Measurements from ENCODE around the gene GDNF. TPM values are rescaled to one million over a fixed set of nuclear protein-coding genes. Genes with fewer than 3 reads are reported as not detected.
A peak's percentile ranks its signal among the peaks of the same experiment; 100 is the strongest.
"Not testable (repeated sequence)": the region's sequence is repeated elsewhere in the genome, so short reads cannot be mapped to it uniquely, and the experiment has no call there.

GDNF gene
- total RNA-seq, 1 experiment from 2014 or later, result 2.2 TPM

DNA sequence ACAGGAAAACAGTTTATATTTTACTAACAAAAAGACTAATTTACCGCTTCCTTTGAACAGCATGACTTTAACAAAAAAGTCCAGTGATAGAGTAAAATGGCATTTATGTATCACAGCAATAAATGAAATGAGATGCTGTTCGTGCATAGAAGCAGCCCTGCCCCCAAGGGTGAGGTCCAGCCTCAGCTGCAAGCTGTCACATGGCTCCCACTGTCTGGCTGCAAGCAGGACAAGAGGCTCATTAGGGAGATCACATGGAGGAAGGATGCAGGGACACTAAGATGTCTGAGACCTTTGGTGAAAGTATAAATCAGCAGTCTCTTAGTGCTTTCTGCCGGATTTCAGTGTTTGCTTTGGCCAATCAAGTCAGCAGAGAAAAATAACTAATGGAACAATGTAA, 23.0 kb downstream of the GDNF start:
- peak; percentile 39 for DNase-seq (ENCODE audit: low read depth)

- no peak for DNase-seq (ENCODE audit: low read depth)
Measured at GRCh38 chr5:37816331-37816730, 23.5 kb downstream of the GDNF start.

DNA sequence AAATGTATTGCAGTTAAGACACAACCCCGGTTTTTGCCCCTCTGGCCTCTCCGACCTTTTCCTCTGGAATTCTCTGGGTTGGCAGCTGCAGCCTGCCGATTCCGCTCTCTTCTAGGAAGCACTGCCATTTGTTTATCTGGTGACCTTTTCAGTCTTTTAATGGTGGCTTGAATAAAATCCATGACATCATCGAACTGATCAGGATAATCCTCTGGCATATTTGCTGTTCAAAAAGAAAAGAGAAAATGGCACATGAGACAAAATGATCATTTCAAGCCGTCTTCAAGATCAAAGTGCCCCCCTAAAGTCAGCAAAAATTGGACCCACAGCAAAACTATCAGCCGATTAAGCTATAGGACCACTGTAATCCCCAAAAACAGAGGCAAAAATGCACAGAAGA, 23.9 kb downstream of the GDNF start:
- no peak for DNase-seq (ENCODE audit: low read depth)

- peak; percentile 97 for DNase-seq (ENCODE audit: low read depth)
Measured at GRCh38 chr5:37814699-37815098, 25.1 kb downstream of the GDNF start.

GRCh38 chr5:37812365-37812764, 27.5 kb downstream of the GDNF start:
- DNase-seq (ENCODE audit: low read depth), result peak; percentile 31

DNA sequence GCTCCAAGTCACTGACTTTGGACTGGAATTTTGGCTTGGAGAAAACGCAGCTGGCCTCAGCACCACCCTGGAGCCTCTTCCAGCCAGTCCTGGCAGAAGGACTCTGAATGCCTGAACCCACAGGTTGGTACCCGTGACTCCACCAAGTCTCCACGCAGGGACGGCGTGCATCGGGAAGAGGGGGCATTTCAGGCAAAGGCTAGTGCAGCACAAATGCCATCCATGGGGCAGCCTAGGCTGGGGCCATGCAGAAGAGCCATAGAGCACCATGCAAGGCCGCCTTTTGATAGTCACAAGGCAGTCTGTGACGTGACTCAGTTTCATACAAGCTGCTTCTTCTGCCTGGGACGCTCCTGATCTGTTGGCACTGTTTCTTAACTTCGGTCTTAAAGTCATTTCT, 28.0 kb downstream of the GDNF start:
- DNase-seq (ENCODE audit: low read depth), result no peak

DNA sequence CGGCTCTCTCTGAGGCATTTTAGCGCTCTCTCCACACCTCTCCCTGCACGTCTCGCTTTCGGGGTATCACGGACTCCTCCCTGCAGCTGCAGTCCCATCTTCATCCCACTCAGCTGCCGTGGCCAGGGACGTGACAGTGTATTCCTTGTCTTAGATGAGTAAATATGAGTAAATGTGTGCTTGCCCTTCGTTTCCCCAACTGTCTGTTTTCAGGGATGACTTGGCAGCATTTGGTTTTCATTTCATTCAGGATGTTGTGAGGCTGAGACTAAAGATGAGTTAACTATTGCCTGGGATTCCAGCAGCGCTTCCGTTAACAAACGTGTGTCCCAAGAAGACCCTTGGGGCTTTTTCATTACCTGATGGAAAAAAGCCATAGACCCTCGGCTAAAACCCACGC, 29.5 kb downstream of the GDNF start:
- peak; percentile 85 for DNase-seq (ENCODE audit: low read depth)

DNA sequence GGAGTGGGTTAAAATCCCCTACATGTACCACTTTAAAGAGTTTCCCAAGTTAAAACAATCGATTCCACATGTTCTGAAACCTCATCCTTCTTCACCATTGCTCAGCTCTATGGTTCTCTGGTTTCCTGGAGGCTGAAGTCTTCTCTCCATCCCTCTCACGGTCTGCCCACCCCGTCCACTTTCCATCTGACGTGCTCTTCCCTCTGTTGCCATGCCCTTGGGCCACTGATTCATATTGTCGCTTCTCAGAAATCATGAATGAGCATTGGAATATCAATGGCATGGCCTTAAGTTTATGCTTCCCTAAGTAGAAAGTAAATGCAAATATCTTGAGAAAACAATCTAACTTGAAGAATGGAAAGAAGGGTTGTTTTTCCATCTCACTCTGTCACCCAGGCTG, 30.9 kb downstream of the GDNF start:
- DNase-seq (ENCODE audit: low read depth), result peak; percentile 67

- DNase-seq (ENCODE audit: low read depth), result no peak
Measured at GRCh38 chr5:37807621-37808301, 32.1 kb downstream of the GDNF start.

- DNase-seq (ENCODE audit: low read depth), result no peak
Measured at GRCh38 chr5:37807015-37807414, 32.8 kb downstream of the GDNF start.

DNA sequence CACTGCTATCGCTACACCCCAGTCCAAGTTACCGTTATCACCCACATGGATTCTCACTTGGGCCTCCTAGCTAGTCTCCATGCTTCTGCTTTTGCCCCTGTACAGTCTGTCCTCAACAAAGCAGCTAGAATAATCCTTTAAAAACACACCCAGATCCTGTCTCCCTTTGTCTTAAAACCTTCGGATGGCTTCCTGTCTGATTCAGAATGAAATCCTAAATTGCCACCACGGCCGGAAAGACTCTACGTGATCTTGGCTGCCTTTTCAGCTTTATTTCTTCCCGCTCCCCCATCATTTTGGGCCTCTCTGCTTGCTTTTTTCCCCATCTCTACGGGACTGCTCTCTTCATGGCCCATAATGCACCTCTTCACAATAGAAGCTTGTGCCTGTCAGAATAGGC, 33.4 kb downstream of the GDNF start:
- no peak for DNase-seq (ENCODE audit: low read depth)

DNA sequence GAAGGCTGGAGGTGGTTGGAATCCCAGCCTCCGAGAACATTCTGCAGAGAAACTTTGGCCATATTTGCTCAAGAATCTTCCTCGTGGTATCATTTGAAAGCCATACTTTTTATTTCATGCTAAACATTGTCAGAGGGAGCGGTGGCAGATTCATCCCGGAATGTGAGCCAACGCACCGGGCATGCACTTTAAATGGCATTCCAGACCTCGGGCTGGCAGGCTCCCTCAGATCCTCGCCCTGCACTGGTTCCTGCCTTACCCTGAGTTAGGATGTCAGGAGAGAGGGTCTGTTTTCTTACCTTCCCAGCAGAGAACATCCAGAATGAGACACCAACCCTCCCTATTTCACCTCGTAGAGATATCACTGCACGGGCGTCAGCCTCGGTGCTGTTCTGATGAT, 33.8 kb downstream of the GDNF start:
- no peak for DNase-seq (ENCODE audit: low read depth)

DNA sequence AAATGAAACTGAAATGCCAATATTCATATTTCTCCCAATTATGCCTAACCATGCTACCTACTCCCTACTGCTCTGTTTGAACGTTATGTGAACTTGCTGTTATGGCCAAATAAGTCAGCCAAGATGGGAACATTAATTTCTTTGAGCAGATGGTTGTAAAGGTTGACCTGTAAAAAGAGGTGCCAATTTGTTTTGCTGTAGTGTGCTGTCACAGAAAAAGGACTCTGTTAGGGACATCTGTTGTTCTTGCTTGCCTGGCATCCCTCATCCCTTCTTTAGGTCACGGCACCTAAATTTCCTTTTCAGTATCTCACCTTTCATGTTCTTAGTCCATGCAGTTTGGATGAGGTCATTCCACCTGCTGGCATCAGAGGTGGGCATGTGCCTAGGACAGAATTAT, 35.4 kb downstream of the GDNF start:
- DNase-seq (ENCODE audit: low read depth), result no peak

DNA sequence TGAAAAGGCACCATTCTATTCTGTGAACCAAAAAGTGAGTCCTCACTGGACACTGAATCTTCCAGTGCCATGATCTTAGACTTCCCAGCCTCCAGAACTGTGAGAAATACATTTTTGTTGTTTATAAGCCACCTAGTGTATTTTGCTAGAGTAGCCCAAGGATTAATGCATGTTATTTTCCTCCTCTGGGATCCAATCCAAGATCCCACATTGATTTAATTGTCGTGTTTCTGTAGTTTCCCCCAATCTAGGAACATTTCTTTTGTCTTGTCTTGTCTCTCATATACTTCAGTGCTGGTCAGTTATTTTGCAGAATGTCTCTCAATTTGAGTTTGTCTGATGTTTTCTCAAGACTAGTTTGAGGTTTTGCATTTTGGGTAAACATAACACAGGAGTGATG, 36.4 kb downstream of the GDNF start:
- DNase-seq (ENCODE audit: low read depth), result no peak

- DNase-seq (ENCODE audit: low read depth), result no peak
Measured at GRCh38 chr5:37801521-37801920, 38.3 kb downstream of the GDNF start.

- peak; percentile 20 for DNase-seq (ENCODE audit: low read depth)
Measured at GRCh38 chr5:37799865-37800421, 39.9 kb downstream of the GDNF start.

DNA sequence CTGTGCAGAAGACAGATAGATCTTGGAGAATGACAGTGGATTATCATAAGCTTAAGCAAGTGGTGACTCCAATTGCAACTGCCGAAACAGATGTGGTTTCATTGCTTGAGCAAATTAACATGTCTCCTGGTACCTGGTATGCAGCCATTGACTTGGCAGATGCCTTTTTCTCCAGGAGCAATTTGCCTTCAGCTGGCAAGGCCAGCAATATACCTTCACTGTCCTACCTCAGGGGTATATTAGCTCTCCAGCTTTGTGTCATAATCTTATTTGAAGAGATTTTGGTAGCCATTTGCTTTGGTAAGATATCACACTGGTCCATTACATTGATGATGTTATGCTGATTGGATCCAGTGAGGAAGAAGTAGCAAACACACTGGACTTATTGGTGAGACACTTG, 43.4 kb downstream of the GDNF start:
- not testable (repeated sequence) for DNase-seq (ENCODE audit: low read depth)

DNA sequence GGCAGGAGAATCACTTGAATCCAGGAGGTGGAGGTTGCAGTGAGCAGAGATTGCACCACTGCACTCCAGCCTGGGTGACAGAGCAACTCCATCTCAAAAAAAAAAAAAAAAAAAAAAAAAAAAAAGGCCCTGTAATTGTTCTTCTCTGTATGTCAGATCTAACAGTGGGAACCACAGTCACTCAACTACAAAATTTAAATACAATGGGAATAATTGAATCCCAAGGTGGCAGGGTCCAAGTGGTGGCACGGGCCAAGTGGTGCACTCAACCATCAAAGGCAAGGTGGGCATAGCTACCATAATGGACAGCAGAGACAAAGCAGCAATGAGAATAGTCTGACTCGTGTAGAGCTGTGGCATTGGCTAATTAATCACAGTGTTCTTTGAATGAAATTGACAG, 44.5 kb downstream of the GDNF start:
- DNase-seq (ENCODE audit: low read depth), result not testable (repeated sequence)

DNA sequence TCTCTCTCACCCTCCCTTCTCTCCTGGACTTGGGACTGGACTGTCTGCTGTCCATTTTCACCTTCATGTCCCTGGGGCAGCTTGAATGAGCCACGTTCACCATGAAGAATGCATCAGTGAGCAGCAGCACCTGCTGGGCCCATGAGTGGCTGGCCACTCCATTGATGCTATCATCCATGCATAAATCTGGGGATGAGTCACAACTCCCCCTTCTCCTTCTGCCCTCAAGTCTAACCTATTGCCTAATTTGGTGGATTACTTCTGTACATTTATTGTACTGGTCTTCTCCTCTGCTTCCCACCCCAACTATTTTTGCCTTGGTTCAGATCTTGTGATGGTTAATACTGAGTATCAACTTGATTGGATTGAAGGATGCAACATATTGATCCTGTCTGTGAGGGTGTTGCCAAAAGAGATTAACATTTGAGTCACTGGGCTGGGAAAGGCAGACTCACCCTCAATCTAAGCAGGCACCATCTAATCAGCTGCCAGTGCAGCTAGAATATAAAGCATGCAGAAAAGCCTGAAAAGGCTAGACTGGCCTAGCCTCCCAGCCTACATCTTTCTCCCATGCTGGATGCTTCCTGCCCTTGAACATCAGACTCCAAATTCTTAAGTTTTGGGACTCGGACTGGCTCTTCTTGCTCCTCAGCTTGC, 46.7 kb downstream of the GDNF start:
- DNase-seq (ENCODE audit: low read depth), result peak; percentile 94

- DNase-seq (ENCODE audit: low read depth), result peak; percentile 23
Measured at GRCh38 chr5:37791321-37791720, 48.5 kb downstream of the GDNF start.

- DNase-seq (ENCODE audit: low read depth), result peak; percentile 61
Measured at GRCh38 chr5:37789991-37790390, 49.9 kb downstream of the GDNF start.

- DNase-seq (ENCODE audit: low read depth), result peak; percentile 62
Measured at GRCh38 chr5:37787742-37788141, 52.1 kb downstream of the GDNF start.

- peak; percentile 80 for DNase-seq (ENCODE audit: low read depth)
Measured at GRCh38 chr5:37786862-37787519, 52.9 kb downstream of the GDNF start.

Data from RPMI7951 (cell line).